ENCODE measurements around the gene TSPAN9. TPM values are rescaled to one million over a fixed set of nuclear protein-coding genes. Genes with fewer than 3 reads are reported as not detected.

TSPAN9 gene
- polyA plus RNA-seq, 1 donor (not counting 4 experiments of a cell fraction or from before 2014, with no cell fraction given) = 27.5 TPM

DNA sequence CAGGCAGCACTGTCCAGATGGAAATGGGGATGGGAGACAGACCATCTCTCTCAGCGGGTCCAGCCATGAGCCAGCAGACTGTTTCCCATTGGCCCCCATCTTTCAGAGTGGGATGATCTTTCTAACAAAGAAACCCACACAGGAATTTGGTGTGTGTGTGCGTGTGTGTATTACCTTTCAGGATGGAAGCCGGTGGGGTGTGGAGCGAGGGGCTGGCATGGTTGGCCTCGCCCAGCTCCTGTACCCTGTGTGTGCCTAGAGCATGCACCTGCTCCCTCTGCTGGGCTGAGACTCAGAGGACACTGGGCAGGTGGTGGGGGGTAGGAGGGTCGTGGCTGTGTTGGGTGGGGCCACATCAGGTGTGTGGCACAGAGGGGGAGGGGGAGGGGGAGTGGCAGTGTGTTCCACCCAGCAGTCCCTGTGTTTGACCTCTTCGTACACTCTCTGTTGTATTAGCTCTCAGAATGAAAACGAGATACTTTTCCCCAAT, 33.0 kb upstream of the TSPAN9 start:
- H3K4me1 ChIP-seq (ENCODE audit: control insufficient read depth, extremely low read depth, insufficient read depth, low read length) = peaks cover 10% of the 10 kb centered on the region
- H3K36me3 ChIP-seq (ENCODE audit: control insufficient read depth in 2 of 2, extremely low read depth in 1 of 2, insufficient read depth in 2 of 2, low read length in 2 of 2) = peaks cover 0 to 1% of the 10 kb centered on the region in 2 experiments
- H4K20me1 ChIP-seq (ENCODE audit: control insufficient read depth, extremely low read depth, insufficient read depth, low read length) = no peaks in the 10 kb centered on the region
- H3K79me2 ChIP-seq (ENCODE audit: control insufficient read depth, insufficient read depth, low read length) = no peaks in the 10 kb centered on the region
- H2AFZ ChIP-seq (ENCODE audit: control insufficient read depth, low read length) = no peak overlapping the region
- no peak overlapping the region for H3K27ac ChIP-seq (ENCODE audit: control insufficient read depth, insufficient read depth, low read length)
- no peak overlapping the region for H3K9ac ChIP-seq (ENCODE audit: control insufficient read depth, extremely low read depth, insufficient read depth, low read length)
- TF ChIP-seq EZH2 (IDR thresholded peaks at IDR 0.05; ENCODE audit: low read length) = no peak
- TF ChIP-seq, protein P1, sequence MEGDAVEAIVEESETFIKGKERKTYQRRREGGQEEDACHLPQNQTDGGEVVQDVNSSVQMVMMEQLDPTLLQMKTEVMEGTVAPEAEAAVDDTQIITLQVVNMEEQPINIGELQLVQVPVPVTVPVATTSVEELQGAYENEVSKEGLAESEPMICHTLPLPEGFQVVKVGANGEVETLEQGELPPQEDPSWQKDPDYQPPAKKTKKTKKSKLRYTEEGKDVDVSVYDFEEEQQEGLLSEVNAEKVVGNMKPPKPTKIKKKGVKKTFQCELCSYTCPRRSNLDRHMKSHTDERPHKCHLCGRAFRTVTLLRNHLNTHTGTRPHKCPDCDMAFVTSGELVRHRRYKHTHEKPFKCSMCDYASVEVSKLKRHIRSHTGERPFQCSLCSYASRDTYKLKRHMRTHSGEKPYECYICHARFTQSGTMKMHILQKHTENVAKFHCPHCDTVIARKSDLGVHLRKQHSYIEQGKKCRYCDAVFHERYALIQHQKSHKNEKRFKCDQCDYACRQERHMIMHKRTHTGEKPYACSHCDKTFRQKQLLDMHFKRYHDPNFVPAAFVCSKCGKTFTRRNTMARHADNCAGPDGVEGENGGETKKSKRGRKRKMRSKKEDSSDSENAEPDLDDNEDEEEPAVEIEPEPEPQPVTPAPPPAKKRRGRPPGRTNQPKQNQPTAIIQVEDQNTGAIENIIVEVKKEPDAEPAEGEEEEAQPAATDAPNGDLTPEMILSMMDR (optimal IDR thresholded peaks at IDR 0.05 in 1 of 3, IDR thresholded peaks at IDR 0.05 in 1 of 3, conservative IDR thresholded peaks at IDR 0.05 in 1 of 3; ENCODE audit: extremely low read depth in 1 of 3, insufficient read depth in 2 of 3, low read length in 3 of 3) = no peak
- no peaks in the 10 kb centered on the region for H3K9me1 ChIP-seq (ENCODE audit: control insufficient read depth, extremely low read depth, insufficient read depth, low read length)
- FAIRE-seq (no peak), DNase-seq (ENCODE audit: low read depth, low spot score) (no peak)
- no peaks in the 10 kb centered on the region for H3K27me3 ChIP-seq (ENCODE audit: control insufficient read depth, extremely low read depth, insufficient read depth, low read length)
- H3K9me3 ChIP-seq (ENCODE audit: control insufficient read depth, low read depth, low read length) = no peaks in the 10 kb centered on the region
- no peak overlapping the region for H3K4me3 ChIP-seq (ENCODE audit: control insufficient read depth in 2 of 3, extremely low read depth in 1 of 3, insufficient read depth in 2 of 3, low read depth in 1 of 3, low read length in 3 of 3)
- no peak overlapping the region for H3K4me2 ChIP-seq (ENCODE audit: control insufficient read depth, extremely low read depth, insufficient read depth, low read depth, low read length)
- dilution Hi-C loops (cut with MboI; ENCODE audit: extremely low pct_ligation_motif_present, low sequenced_read_pairs) = no loop called here

DNA sequence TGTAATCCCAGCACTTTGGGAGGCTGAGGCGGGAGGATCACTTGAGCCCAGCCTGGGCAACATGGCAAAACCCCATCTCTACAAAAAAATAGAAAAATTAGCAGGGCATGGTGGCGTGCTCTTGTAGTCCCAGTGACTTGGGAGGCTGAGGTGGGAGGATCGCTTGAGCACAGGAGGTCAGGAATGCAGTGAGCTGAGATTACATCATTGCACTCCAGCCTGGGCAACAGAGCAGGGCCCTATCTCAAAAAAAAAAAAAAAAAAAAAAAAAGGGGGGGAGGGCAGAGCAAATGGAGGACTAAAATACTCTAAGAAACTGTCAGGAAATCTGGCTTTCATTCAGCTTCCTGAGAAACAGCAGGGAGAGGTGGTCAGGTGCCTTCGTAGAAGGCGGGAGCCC, 31.7 kb upstream of the TSPAN9 start:
- DNase-seq (ENCODE audit: low read depth, low spot score) (no peak), FAIRE-seq (no peak)
- no peak overlapping the region for H3K9ac ChIP-seq (ENCODE audit: control insufficient read depth, extremely low read depth, insufficient read depth, low read length)
- no peak overlapping the region for H3K4me3 ChIP-seq (ENCODE audit: control insufficient read depth in 2 of 3, extremely low read depth in 1 of 3, insufficient read depth in 2 of 3, low read depth in 1 of 3, low read length in 3 of 3)
- no peaks in the 10 kb centered on the region for H3K9me1 ChIP-seq (ENCODE audit: control insufficient read depth, extremely low read depth, insufficient read depth, low read length)
- no peak overlapping the region for H2AFZ ChIP-seq (ENCODE audit: control insufficient read depth, low read length)
- H3K27ac ChIP-seq (ENCODE audit: control insufficient read depth, insufficient read depth, low read length) = no peak overlapping the region
- no peaks in the 10 kb centered on the region for H3K36me3 ChIP-seq (ENCODE audit: control insufficient read depth in 2 of 2, extremely low read depth in 1 of 2, insufficient read depth in 2 of 2, low read length in 2 of 2)
- H3K9me3 ChIP-seq (ENCODE audit: control insufficient read depth, low read depth, low read length) = no peaks in the 10 kb centered on the region
- H4K20me1 ChIP-seq (ENCODE audit: control insufficient read depth, extremely low read depth, insufficient read depth, low read length) = no peaks in the 10 kb centered on the region
- H3K4me2 ChIP-seq (ENCODE audit: control insufficient read depth, extremely low read depth, insufficient read depth, low read depth, low read length) = no peak overlapping the region
- peaks cover 5% of the 10 kb centered on the region for H3K27me3 ChIP-seq (ENCODE audit: control insufficient read depth, extremely low read depth, insufficient read depth, low read length)
- dilution Hi-C loops (cut with MboI; ENCODE audit: extremely low pct_ligation_motif_present, low sequenced_read_pairs) = no loop called here
- no peak for TF ChIP-seq EZH2 (IDR thresholded peaks at IDR 0.05; ENCODE audit: low read length)
- TF ChIP-seq, protein P1 (optimal IDR thresholded peaks at IDR 0.05 in 1 of 3, IDR thresholded peaks at IDR 0.05 in 1 of 3, conservative IDR thresholded peaks at IDR 0.05 in 1 of 3; ENCODE audit: extremely low read depth in 1 of 3, insufficient read depth in 2 of 3, low read length in 3 of 3) = no peak
- H3K4me1 ChIP-seq (ENCODE audit: control insufficient read depth, extremely low read depth, insufficient read depth, low read length) = peaks cover 10% of the 10 kb centered on the region
- no peaks in the 10 kb centered on the region for H3K79me2 ChIP-seq (ENCODE audit: control insufficient read depth, insufficient read depth, low read length)
